ENCODE measurements around the gene ALDH3A2.
"Not testable (repeated sequence)": the region's sequence is repeated elsewhere in the genome, so short reads cannot be mapped to it uniquely, and the experiment has no call there.

Gene ALDH3A2

DNA sequence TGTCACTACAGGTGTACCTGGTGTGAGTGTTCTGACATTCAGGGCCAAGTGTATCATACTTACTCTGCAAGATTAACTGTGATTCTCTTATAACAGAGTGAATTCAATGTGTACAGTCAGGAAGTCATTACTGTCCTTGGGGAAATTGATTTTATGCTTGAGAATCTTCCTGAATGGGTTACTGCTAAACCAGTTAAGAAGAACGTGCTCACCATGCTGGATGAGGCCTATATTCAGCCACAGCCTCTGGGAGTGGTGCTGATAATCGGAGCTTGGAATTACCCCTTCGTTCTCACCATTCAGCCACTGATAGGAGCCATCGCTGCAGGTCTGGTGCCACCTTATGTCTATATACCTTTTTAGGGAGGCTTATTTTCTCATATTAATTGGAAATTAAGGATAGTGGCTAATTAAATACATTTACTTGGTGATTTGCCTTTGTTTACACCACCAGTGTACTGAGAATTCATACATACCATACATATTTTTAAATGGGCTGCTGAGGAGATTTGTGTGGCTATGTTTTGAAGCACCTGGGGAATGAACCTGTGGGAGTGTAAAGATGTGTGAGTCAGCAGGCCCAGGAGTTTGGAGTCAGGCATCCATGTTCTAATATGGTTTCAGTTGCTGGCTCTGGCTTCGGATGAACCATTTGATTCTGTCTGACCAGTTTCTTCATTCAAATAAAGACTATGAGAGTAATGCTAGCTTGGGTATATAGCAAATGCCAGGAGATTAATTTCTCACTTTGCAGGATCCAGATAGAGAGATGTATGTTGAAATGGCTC lies 3.1 kb downstream of the ALDH3A2 start:
- no peak for DNase-seq

DNA sequence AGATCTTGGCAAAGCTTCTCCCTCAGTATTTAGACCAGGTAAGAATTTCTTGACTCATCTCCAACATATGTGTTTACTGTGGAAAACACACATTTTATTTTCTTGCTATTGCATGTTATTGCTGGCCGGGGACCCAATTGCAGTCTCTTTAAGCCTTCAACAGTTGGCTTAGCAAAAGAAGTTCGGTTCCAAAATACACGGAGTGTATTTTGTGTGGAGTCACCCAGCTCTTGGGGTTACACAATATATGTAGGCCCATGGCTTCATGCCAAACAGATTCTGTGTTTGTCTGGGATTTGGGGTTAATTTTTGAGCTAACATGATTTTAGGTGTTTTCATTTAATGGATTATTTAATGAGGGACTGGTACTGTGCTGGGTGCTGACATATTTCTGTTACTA lies 4.0 kb downstream of the ALDH3A2 start:
- no peak for DNase-seq

DNA sequence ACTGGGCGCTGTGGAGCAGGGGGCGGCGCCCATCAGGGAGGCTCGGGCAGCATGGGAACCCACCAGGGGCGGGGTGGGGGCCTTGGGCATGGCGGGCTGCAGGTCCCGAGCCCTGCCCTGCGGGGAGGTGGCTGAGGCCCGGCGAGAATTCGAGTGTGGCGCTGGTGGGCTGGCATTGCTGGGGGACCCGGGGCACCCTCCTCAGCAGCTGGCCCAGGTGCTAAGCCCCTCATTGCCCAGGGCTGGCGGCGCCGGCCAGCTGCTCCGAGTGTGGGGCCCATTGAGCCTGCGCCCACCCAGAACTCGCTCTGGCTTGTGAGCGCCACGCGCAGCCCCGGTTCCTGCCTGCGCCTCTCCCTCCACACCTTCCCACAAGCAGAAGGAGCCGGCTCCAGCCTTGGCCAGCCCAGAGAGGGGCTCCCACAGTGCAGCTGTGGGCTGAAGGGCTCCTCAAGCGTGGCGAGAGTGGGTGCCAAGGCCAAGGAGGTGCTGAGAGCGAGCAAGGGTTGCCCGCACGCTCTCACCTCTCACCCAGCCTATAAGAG lies 5.9 kb downstream of the ALDH3A2 start:
- no peak for DNase-seq

DNA sequence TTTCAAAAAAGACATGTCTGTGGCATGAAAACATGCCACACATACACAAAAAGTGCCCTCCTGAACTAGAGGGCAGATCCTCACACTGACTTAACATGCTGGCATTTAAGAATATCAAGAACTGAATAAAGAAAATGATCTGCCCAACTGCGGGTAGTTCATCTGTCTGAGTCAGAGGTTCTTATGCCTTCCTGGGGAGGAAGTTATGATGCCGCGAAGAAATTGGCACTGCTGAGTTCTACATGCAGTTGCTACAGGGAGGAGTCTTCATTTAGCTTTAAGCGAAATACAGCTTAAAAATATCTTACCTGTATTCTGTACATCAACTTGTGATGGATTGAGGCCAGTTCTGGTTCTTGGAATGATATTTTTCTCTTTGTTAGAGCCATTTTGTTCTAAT lies 6.3 kb downstream of the ALDH3A2 start:
- no peak for DNase-seq

DNA sequence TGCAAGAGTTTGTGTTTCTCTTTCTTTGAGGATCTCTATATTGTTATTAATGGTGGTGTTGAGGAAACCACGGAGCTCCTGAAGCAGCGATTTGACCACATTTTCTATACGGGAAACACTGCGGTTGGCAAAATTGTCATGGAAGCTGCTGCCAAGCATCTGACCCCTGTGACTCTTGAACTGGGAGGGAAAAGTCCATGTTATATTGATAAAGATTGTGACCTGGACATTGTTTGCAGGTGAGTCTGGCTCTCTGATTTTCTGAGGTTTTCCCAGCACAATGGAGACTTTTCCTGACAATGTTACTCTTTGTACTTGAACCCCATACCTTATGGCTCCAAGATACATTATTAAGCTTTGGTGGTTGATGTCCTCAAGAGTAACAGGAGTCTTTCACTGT lies 7.8 kb downstream of the ALDH3A2 start:
- DNase-seq: no peak

DNA sequence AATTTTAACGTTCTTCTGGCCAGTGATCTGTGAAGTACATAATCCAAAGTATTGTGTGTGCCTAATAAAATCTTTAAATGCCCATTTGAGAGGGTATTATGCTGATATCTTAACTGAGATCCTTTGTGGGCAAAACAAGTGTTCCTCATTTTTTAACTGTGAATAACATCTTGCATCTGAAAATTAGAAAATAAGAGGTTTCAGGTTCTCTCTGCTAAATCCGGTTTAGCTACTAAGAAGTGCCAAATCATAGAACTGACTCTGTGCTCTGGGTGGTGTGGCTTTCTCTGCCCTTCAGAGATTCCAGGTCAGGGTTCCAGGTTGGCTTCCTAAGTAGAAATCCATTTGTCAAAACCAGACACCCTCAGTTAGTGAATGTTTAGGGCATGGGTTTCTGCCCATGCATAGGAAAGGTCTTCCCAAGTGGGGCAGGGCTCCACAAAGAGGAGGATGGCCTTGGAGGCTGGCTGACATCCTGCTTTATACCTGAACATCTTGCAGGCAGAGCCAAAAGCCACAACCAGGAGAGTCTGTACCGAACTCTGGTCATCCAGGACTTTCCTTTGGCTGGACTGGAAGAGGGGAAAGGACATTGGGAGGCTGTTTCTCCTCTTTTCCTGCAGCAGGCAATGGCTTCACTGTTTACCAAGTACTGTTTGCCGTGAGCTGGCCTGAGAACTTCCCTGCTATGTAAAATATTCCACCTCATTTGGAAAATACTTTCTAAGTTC lies 8.5 kb downstream of the ALDH3A2 start:
- peak in 1 of 5 donors; percentile 16 for DNase-seq

DNA sequence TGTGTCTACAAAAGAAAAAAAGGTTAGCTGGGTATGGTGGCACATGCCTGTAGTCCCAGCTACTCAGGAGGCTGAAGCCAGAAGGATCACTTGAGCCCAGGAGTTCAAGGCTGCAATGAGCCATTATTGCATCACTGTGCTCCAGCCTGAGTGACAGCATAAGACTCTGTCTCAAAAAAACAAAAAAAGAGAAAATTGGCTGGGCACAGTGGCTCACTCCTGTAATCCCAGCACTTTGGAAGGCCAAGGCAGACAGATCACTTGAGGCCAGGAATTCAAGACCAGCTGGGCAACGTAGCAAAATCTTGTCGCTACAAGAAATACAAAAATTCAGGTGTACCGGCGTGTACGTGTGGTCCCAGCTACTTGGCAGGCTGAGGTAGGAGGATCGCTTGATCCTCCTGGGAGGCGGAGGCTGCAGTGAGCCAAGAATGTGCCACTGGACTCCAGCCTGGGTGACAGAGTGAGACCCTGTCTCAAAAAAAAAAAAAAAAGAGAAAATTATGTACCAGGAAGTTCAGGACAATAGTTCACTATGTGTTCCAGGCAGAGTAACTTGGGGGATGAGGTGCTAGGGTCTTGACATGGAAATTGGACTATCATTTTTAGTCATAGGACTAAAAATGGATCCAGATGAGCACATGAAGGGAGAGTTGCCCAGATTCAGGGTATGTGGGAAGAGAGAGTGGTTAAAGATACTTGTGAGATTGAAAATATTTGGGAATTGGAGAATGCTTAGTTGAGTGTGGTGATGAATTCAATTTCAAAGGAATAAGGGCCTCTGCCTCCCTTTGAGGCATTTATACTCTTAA lies 11.0 kb downstream of the ALDH3A2 start:
- no peak for DNase-seq

DNA sequence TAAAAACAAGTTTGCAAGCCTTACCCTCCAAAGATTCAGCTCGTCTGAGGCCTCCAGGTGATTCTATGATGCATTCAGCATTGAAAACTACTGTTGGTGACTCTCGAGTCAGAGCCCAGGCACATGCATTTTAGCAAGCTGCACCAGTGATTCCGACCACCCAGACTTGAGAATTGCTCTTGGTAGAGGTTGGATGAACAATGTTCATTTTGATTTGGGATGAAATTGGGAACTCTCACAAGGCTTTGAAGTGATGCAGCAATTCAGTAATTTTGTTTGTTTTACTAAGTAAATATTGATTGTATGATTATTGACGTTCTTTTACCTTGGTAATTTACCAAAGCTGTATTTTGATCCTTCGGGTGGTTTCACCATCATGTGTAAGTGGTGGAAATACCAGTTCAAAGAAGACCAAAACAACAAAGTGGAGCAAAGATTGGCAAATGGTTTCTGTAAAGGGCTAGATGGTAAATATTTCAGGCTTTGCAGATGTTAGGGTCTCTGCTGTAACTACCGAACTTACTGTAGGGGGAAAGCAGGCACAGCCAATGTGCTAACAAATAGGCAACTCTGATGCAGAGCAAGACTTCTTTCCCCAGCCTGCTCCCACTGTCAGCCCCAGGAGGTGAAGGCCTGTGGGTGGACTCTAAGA lies 11.8 kb downstream of the ALDH3A2 start:
- DNase-seq: no peak

GRCh38 chr17:19661121-19661520 lies 12.6 kb downstream of the ALDH3A2 start:
- DNase-seq: no peak

GRCh38 chr17:19663097-19663496 lies 14.5 kb downstream of the ALDH3A2 start:
- DNase-seq: no peak

DNA sequence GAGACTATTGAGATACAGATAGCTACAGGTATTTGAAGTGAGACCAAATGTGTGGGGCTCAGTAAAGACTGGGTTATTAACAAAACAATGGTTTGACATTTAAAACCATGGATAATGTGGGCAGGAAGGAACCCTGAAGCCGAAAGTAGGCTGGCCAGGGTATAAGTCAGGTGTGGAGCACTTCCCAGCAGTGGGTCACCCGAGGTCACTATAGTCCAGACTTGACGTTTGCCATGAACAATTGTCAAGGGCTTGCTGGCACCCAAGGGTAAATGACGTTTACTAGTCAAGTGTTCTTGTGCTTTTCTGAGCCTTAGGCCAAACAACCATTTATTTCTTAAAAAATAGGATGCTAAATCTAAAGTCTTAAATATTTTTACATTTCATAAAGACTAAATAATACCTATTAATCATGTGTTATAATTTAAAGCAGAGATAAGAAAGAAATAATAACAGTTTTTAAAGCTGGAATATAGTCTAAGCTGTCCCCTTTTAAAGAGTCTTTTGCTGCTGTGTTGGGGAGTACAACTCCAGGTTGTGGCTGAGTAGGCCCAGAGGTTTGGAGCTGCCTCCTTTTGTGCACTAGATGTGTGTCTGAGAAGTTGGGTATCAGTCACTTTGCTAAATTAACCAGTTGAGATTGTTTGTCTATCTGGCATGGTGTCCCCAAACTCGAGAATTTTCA lies 15.7 kb downstream of the ALDH3A2 start:
- DNase-seq: no peak

- DNase-seq: no peak
Observed at GRCh38 chr17:19664821-19665181, 16.2 kb downstream of the ALDH3A2 start.

- DNase-seq: not testable (repeated sequence)
Observed at GRCh38 chr17:19669680-19670079, 21.1 kb downstream of the ALDH3A2 start.

- DNase-seq: no peak
Observed at GRCh38 chr17:19670908-19671307, 22.4 kb downstream of the ALDH3A2 start.

GRCh38 chr17:19671433-19671832 lies 22.9 kb downstream of the ALDH3A2 start:
- no peak for DNase-seq

DNA sequence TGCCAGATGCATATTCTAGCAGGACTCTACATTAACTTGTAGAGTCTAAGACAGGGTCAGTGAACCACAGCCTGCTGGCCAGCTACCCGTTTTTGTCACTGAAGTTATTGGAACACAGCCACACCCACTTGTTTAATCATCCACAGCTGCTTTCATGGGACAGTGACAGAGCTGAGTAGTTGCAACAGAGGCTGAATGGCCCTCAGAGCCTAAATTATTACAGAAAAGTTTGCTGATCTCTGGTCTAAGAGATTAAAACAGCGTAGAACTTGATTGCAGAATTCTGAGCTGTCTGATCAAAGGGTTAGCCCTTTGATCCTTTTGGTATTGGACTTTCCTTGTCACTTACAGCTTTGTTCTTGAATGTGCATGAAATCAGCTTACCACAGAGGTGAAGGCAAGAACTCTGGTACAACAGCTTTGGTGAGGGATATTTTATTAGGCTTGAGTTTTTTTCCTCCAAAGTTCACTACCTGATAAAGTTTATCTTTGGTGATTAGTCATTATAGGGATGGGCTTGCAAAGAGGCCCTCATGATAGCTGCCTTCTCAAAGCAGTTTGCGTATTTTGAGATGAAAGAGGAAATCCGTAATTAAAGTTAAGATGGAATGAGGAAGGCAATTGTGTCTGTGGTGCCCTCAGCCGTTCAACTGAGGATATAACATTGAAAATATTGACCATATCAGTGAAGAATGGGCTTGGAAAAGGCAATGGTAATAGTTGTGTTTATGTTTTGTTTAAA lies 23.6 kb downstream of the ALDH3A2 start:
- no peak for DNase-seq

DNA sequence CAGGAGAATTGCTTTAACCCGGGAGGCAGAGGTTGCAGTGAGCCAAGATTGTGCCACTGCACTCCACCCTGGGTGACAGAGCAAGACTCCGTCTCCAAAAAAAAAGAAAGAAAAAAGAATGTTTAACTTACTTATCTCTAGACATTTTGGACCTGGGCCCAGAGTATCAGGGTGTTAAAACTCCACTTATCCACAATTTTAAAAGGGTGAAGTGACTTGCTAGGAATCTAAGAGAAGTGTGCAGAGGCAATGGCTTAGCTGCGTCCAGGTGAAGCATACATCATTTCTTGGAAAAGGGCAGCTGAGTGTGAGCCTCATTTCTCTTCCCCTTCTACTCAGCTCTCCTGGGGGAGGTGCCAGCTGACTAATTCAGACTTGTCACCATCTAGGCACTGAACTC lies 25.1 kb downstream of the ALDH3A2 start:
- no peak for DNase-seq

DNA sequence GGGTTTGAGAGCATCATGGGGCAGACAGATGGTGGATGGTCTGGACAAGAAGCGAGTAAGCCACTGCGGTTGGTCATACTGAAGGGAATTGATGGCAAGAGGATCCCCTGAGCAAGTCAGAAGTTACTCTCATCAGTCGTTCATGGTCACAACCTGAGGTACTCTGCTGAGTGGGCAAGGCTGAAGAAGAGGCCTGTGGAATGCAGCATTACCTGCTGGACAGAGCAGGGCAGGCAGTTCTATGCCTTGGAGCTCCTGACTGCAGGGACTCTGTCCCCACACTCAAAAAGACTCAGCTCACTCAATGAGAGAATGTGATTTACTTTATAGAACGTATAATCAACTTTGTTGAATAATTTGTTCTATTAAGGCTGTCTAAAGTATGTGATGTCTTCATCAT lies 28.3 kb downstream of the ALDH3A2 start:
- no peak for DNase-seq

GRCh38 chr17:19677736-19678379 lies 29.3 kb downstream of the ALDH3A2 start:
- no peak for DNase-seq

DNA sequence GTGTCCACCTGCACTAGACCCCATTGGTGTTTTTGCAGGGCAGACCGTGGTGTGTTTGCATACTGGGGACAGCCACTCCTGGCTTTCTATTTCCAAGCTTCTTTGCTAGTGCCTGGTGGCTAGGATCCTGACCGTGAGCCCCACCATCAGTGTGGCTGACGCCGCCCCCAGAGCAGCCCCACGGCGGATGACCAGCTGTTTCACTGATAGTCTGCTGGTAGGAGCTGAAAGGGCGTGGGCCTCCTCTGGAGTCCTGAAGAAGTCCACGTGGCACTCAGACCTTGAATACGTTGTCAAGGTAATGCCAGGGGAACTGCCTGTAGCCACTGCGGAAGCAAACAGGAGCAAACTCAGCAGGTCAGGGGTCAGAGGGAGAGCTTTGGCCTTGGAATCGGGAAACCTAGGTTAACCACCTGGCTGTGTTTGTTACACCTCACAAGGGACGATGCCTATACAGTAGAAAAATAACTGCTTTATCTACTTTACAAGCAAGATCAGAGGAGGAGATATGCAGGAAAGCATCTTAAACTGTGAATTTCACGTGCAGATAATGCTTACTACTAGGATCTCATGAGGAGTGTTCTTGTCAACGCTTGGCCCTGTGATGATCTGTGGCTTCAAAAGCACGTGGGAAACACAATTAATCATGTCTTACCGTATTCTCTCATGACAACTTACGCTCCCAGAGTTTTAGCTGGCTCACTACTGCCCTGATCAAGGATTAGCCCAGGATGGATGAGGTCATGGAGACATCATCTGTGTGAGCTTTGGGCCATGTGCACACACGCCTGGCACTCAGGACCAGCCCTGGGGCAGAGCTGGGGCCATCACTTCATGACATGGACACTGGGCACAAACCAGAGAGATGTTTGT lies 30.3 kb downstream of the ALDH3A2 start:
- DNase-seq: no peak
